ENCODE results near the gene NKAIN2.

NKAIN2 gene

GRCh38 chr6:124741341-124741740, 937.7 kb downstream of the NKAIN2 start:
- Histone ChIP-seq H2AK5ac (ENCODE audit: low read depth, low read length) (no peak overlapping the region), H3K14ac (ENCODE audit: low read length) (no peak overlapping the region), H3K23ac (ENCODE audit: low read depth, low read length, poor library complexity) (no peak overlapping the region), H4K91ac (ENCODE audit: low read depth, low read length, poor library complexity) (no peak overlapping the region), H3K4me2 (ENCODE audit: insufficient read depth, low read length, poor library complexity, severe bottlenecking) (no peak overlapping the region), H3K27ac (replicated peaks; ENCODE audit: low read length) (no peak overlapping the region), H3K9me3 (replicated peaks in 1 of 2; ENCODE audit: control insufficient read depth in 2 of 2, insufficient read depth in 1 of 2, low read depth in 1 of 2, low read length in 2 of 2) (no peaks in the 10 kb centered on the region), H2BK12ac (ENCODE audit: low read length) (no peak overlapping the region), H4K8ac (ENCODE audit: low read depth, low read length) (no peak overlapping the region), H3K9ac (ENCODE audit: low read depth, low read length, poor library complexity) (no peak overlapping the region), H2BK5ac (ENCODE audit: low read length) (no peak overlapping the region), H3K4me3 (ENCODE audit: low read length in 2 of 2) (no peak overlapping the region), H2AFZ (ENCODE audit: low read length) (no peak overlapping the region), H3K4ac (ENCODE audit: low read length) (no peak overlapping the region), H2BK120ac (ENCODE audit: low read depth, low read length) (no peak overlapping the region), H3K79me1 (ENCODE audit: low read depth, low read length) (no peaks in the 10 kb centered on the region), H3K36me3 (replicated peaks in 1 of 2; ENCODE audit: control insufficient read depth in 2 of 2, insufficient read depth in 2 of 2, low read length in 2 of 2) (no peaks in the 10 kb centered on the region), H3K27me3 (ENCODE audit: control insufficient read depth in 3 of 3, insufficient read depth in 3 of 3, low read depth in 1 of 3, low read length in 3 of 3) (no peaks in the 10 kb centered on the region), H3K18ac (ENCODE audit: low read length) (no peak overlapping the region), H3K4me1 (ENCODE audit: control insufficient read depth in 2 of 2, insufficient read depth in 1 of 2, low read depth in 1 of 2, low read length in 2 of 2) (no peaks in the 10 kb centered on the region), H2BK15ac (ENCODE audit: low read length) (no peak overlapping the region)
- no CpG with 5 or more reads among the region's 2 CpGs for WGBS, 2 donors (ENCODE audit: extremely low coverage in 2 of 2, insufficient read length in 2 of 2, insufficient replicate concordance in 1 of 2)
- DNase-seq (ENCODE audit: low spot score) = no peak

DNA sequence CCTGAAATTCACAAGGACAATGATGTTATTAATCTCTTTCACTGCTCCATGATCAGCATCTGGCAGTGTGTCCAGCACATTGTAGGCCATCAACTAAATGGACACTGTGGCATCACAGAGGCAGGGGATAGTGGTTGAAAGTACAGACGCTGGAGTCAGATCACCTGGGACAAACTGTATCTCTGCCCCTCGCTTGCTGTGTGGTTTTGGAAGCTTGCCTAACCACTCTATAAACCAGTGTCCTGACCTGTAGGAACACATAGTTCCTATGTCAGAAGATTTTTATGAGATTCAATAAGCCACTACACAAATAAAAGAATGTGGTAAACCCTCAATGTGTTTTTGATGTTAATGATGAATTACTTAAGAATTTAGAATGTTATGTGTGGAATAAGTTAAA, 939.3 kb downstream of the NKAIN2 start:
- H3K4me1 ChIP-seq (ENCODE audit: control insufficient read depth in 2 of 2, insufficient read depth in 1 of 2, low read depth in 1 of 2, low read length in 2 of 2) = no peaks in the 10 kb centered on the region
- WGBS, 2 donors (ENCODE audit: extremely low coverage in 2 of 2, insufficient read length in 2 of 2, insufficient replicate concordance in 1 of 2) = no CpG with 5 or more reads among the region's 2 CpGs
- H2BK120ac ChIP-seq (ENCODE audit: low read depth, low read length) = no peak overlapping the region
- no peaks in the 10 kb centered on the region for H3K79me1 ChIP-seq (ENCODE audit: low read depth, low read length)
- H3K4me3 ChIP-seq (ENCODE audit: low read length in 2 of 2) = no peak overlapping the region
- no peak overlapping the region for H2AK5ac ChIP-seq (ENCODE audit: low read depth, low read length)
- H3K4ac ChIP-seq (ENCODE audit: low read length) = no peak overlapping the region
- H3K36me3 ChIP-seq (replicated peaks in 1 of 2; ENCODE audit: control insufficient read depth in 2 of 2, insufficient read depth in 2 of 2, low read length in 2 of 2) = no peaks in the 10 kb centered on the region
- H3K9me3 ChIP-seq (replicated peaks in 1 of 2; ENCODE audit: control insufficient read depth in 2 of 2, insufficient read depth in 1 of 2, low read depth in 1 of 2, low read length in 2 of 2) = no peaks in the 10 kb centered on the region
- no peak overlapping the region for H3K9ac ChIP-seq (ENCODE audit: low read depth, low read length, poor library complexity)
- H3K27me3 ChIP-seq (ENCODE audit: control insufficient read depth in 3 of 3, insufficient read depth in 3 of 3, low read depth in 1 of 3, low read length in 3 of 3) = no peaks in the 10 kb centered on the region
- no peak overlapping the region for H2BK15ac ChIP-seq (ENCODE audit: low read length)
- H4K91ac ChIP-seq (ENCODE audit: low read depth, low read length, poor library complexity) = no peak overlapping the region
- H4K8ac ChIP-seq (ENCODE audit: low read depth, low read length) = no peak overlapping the region
- H3K18ac ChIP-seq (ENCODE audit: low read length) = no peak overlapping the region
- H3K4me2 ChIP-seq (ENCODE audit: insufficient read depth, low read length, poor library complexity, severe bottlenecking) = no peak overlapping the region
- no peak overlapping the region for H2BK12ac ChIP-seq (ENCODE audit: low read length)
- no peak for DNase-seq (ENCODE audit: low spot score)
- H3K23ac ChIP-seq (ENCODE audit: low read depth, low read length, poor library complexity) = no peak overlapping the region
- no peak overlapping the region for H3K27ac ChIP-seq (replicated peaks; ENCODE audit: low read length)
- H2AFZ ChIP-seq (ENCODE audit: low read length) = no peak overlapping the region
- H2BK5ac ChIP-seq (ENCODE audit: low read length) = no peak overlapping the region
- no peak overlapping the region for H3K14ac ChIP-seq (ENCODE audit: low read length)

GRCh38 chr6:124743420-124743819, 939.8 kb downstream of the NKAIN2 start:
- Histone ChIP-seq H2AK5ac (ENCODE audit: low read depth, low read length) (no peak overlapping the region), H3K4ac (ENCODE audit: low read length) (no peak overlapping the region), H2BK12ac (ENCODE audit: low read length) (no peak overlapping the region), H3K4me2 (ENCODE audit: insufficient read depth, low read length, poor library complexity, severe bottlenecking) (no peak overlapping the region), H3K79me1 (ENCODE audit: low read depth, low read length) (no peaks in the 10 kb centered on the region), H3K9me3 (replicated peaks in 1 of 2; ENCODE audit: control insufficient read depth in 2 of 2, insufficient read depth in 1 of 2, low read depth in 1 of 2, low read length in 2 of 2) (no peaks in the 10 kb centered on the region), H3K36me3 (replicated peaks in 1 of 2; ENCODE audit: control insufficient read depth in 2 of 2, insufficient read depth in 2 of 2, low read length in 2 of 2) (no peaks in the 10 kb centered on the region), H4K8ac (ENCODE audit: low read depth, low read length) (no peak overlapping the region), H3K4me1 (ENCODE audit: control insufficient read depth in 2 of 2, insufficient read depth in 1 of 2, low read depth in 1 of 2, low read length in 2 of 2) (no peaks in the 10 kb centered on the region), H3K27ac (replicated peaks; ENCODE audit: low read length) (no peak overlapping the region), H3K4me3 (ENCODE audit: low read length in 2 of 2) (no peak overlapping the region), H3K27me3 (ENCODE audit: control insufficient read depth in 3 of 3, insufficient read depth in 3 of 3, low read depth in 1 of 3, low read length in 3 of 3) (no peaks in the 10 kb centered on the region), H3K18ac (ENCODE audit: low read length) (no peak overlapping the region), H2BK120ac (ENCODE audit: low read depth, low read length) (no peak overlapping the region), H3K9ac (ENCODE audit: low read depth, low read length, poor library complexity) (no peak overlapping the region), H2AFZ (ENCODE audit: low read length) (no peak overlapping the region), H3K23ac (ENCODE audit: low read depth, low read length, poor library complexity) (no peak overlapping the region), H2BK15ac (ENCODE audit: low read length) (no peak overlapping the region), H3K14ac (ENCODE audit: low read length) (no peak overlapping the region), H4K91ac (ENCODE audit: low read depth, low read length, poor library complexity) (no peak overlapping the region), H2BK5ac (ENCODE audit: low read length) (no peak overlapping the region)
- DNase-seq (ENCODE audit: low spot score) = no peak
- no CpG with 5 or more reads among the region's 2 CpGs for WGBS, 2 donors (ENCODE audit: extremely low coverage in 2 of 2, insufficient read length in 2 of 2, insufficient replicate concordance in 1 of 2)

DNA sequence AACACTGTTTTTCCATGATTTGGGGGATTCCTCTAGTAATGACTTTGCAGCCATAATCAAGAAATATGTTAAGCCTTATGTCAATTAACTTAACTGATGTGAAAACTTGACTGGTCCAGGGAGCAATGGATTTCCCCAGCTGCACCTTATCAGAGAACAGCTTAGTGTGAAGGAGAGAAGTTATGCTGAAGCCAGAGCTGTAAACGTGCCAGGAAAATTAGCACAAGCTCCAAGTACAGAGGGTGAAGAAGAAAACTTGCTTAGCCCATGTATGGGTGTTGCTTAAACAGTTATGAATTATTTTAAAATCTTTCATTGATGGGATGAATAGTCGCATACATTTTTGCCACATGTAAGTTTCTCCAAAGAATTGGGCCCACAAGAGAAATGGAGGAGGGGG, 943.7 kb downstream of the NKAIN2 start:
- Histone ChIP-seq H4K8ac (ENCODE audit: low read depth, low read length) (no peak overlapping the region), H3K4ac (ENCODE audit: low read length) (no peak overlapping the region), H3K79me1 (ENCODE audit: low read depth, low read length) (no peaks in the 10 kb centered on the region), H3K18ac (ENCODE audit: low read length) (no peak overlapping the region), H3K9ac (ENCODE audit: low read depth, low read length, poor library complexity) (no peak overlapping the region), H2BK12ac (ENCODE audit: low read length) (no peak overlapping the region), H4K91ac (ENCODE audit: low read depth, low read length, poor library complexity) (no peak overlapping the region), H3K4me3 (ENCODE audit: low read length in 2 of 2) (no peak overlapping the region), H3K4me2 (ENCODE audit: insufficient read depth, low read length, poor library complexity, severe bottlenecking) (no peak overlapping the region), H2AK5ac (ENCODE audit: low read depth, low read length) (no peak overlapping the region), H2BK120ac (ENCODE audit: low read depth, low read length) (no peak overlapping the region), H2AFZ (ENCODE audit: low read length) (no peak overlapping the region), H2BK15ac (ENCODE audit: low read length) (no peak overlapping the region), H3K23ac (ENCODE audit: low read depth, low read length, poor library complexity) (no peak overlapping the region), H3K27me3 (ENCODE audit: control insufficient read depth in 3 of 3, insufficient read depth in 3 of 3, low read depth in 1 of 3, low read length in 3 of 3) (no peaks in the 10 kb centered on the region), H3K27ac (replicated peaks; ENCODE audit: low read length) (no peak overlapping the region), H3K36me3 (replicated peaks in 1 of 2; ENCODE audit: control insufficient read depth in 2 of 2, insufficient read depth in 2 of 2, low read length in 2 of 2) (no peaks in the 10 kb centered on the region), H3K4me1 (ENCODE audit: control insufficient read depth in 2 of 2, insufficient read depth in 1 of 2, low read depth in 1 of 2, low read length in 2 of 2) (no peaks in the 10 kb centered on the region), H3K9me3 (replicated peaks in 1 of 2; ENCODE audit: control insufficient read depth in 2 of 2, insufficient read depth in 1 of 2, low read depth in 1 of 2, low read length in 2 of 2) (no peaks in the 10 kb centered on the region), H2BK5ac (ENCODE audit: low read length) (no peak overlapping the region), H3K14ac (ENCODE audit: low read length) (no peak overlapping the region)
- WGBS, 2 donors (ENCODE audit: extremely low coverage in 2 of 2, insufficient read length in 2 of 2, insufficient replicate concordance in 1 of 2) = no CpG with 5 or more reads among the region's 2 CpGs
- no peak for DNase-seq (ENCODE audit: low spot score)
